ENCODE measurements around the gene CPNE8.

CPNE8 gene

GRCh38 chr12:38691164-38691563, 214.2 kb downstream of the CPNE8 start:
- TF ChIP-seq CTCF (IDR thresholded peaks at IDR 0.05; ENCODE audit: borderline replicate concordance, control extremely low read depth, extremely low read depth, insufficient read depth, missing control alignments) = no peak
- in situ Hi-C loops (cut with MboI; ENCODE audit: low sequenced_read_pairs, unreplicated experiment) = loop anchor here (25.0 kb wide), 1 partner anchor 354 kb away; no protein-coding TSS in a partner anchor
- DNase-seq (ENCODE audit: low spot score) = no peak

GRCh38 chr12:38690646-38691045, 214.7 kb downstream of the CPNE8 start:
- TF ChIP-seq CTCF (IDR thresholded peaks at IDR 0.05; ENCODE audit: borderline replicate concordance, control extremely low read depth, extremely low read depth, insufficient read depth, missing control alignments) = no peak
- no peak for DNase-seq (ENCODE audit: low spot score)
- in situ Hi-C loops (cut with MboI; ENCODE audit: low sequenced_read_pairs, unreplicated experiment) = loop anchor here (25.0 kb wide), 1 partner anchor 353 kb away; no protein-coding TSS in a partner anchor

- in situ Hi-C loops (cut with MboI; ENCODE audit: low sequenced_read_pairs, unreplicated experiment) = loop anchor here (25.0 kb wide), 1 partner anchor 352 kb away; no protein-coding TSS in a partner anchor
- no peak for DNase-seq (ENCODE audit: low spot score)
- no peak for TF ChIP-seq CTCF (IDR thresholded peaks at IDR 0.05; ENCODE audit: borderline replicate concordance, control extremely low read depth, extremely low read depth, insufficient read depth, missing control alignments)
These were observed 215.7 kb downstream of the CPNE8 start for GRCh38 chr12:38689704-38690103.

GRCh38 chr12:38689195-38689594, 216.2 kb downstream of the CPNE8 start:
- DNase-seq (ENCODE audit: low spot score) = no peak
- no peak for TF ChIP-seq CTCF (IDR thresholded peaks at IDR 0.05; ENCODE audit: borderline replicate concordance, control extremely low read depth, extremely low read depth, insufficient read depth, missing control alignments)
- in situ Hi-C loops (cut with MboI; ENCODE audit: low sequenced_read_pairs, unreplicated experiment) = loop anchor here (25.0 kb wide), 1 partner anchor 352 kb away; no protein-coding TSS in a partner anchor

GRCh38 chr12:38682521-38682920, 222.9 kb downstream of the CPNE8 start:
- in situ Hi-C loops (cut with MboI; ENCODE audit: low sequenced_read_pairs, unreplicated experiment) = loop anchor here (25.0 kb wide), 1 partner anchor 345 kb away; no protein-coding TSS in a partner anchor
- no peak for TF ChIP-seq CTCF (IDR thresholded peaks at IDR 0.05; ENCODE audit: borderline replicate concordance, control extremely low read depth, extremely low read depth, insufficient read depth, missing control alignments)
- no peak for DNase-seq (ENCODE audit: low spot score)

- TF ChIP-seq CTCF (IDR thresholded peaks at IDR 0.05; ENCODE audit: borderline replicate concordance, control extremely low read depth, extremely low read depth, insufficient read depth, missing control alignments) = no peak
- no peak for DNase-seq (ENCODE audit: low spot score)
- in situ Hi-C loops (cut with MboI; ENCODE audit: low sequenced_read_pairs, unreplicated experiment) = loop anchor here (25.0 kb wide), 1 partner anchor 243 kb away; the partner anchor contains the start of gene CPNE8
These were observed 235.9 kb downstream of the CPNE8 start for GRCh38 chr12:38669530-38669929.

Measured in GM13976 (cell line).